ENCODE measurements around the gene ACTN4.
A peak's percentile ranks its signal among the peaks of the same experiment; 100 is the strongest.

Gene ACTN4

DNA sequence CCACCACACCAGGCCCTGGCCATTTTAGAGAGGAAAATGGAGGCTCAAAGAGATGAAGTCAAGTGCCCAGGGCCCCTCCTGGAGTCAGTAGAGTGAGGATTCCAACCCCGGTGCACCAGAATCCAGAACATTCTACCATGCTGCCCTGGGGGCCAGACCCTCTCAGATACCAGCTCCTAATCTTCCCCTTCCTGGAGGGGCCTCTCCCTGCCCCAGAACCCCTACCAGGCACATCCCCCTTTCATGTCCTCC, 85.7 kb downstream of the ACTN4 start:
- peaks cover 22% of the 10 kb centered on the region for H3K27me3 Mint-ChIP-seq (ENCODE audit: low read depth)
- peaks cover 10% of the 10 kb centered on the region for H3K4me1 Mint-ChIP-seq
- H3K27ac Mint-ChIP-seq: peak overlapping the region in 1 of 3 experiments; percentile 53
- no peaks in the 10 kb centered on the region for H3K9me3 Mint-ChIP-seq
- H3K4me3 Mint-ChIP-seq: no peak overlapping the region
- TF ChIP-seq, protein P1, sequence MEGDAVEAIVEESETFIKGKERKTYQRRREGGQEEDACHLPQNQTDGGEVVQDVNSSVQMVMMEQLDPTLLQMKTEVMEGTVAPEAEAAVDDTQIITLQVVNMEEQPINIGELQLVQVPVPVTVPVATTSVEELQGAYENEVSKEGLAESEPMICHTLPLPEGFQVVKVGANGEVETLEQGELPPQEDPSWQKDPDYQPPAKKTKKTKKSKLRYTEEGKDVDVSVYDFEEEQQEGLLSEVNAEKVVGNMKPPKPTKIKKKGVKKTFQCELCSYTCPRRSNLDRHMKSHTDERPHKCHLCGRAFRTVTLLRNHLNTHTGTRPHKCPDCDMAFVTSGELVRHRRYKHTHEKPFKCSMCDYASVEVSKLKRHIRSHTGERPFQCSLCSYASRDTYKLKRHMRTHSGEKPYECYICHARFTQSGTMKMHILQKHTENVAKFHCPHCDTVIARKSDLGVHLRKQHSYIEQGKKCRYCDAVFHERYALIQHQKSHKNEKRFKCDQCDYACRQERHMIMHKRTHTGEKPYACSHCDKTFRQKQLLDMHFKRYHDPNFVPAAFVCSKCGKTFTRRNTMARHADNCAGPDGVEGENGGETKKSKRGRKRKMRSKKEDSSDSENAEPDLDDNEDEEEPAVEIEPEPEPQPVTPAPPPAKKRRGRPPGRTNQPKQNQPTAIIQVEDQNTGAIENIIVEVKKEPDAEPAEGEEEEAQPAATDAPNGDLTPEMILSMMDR (IDR thresholded peaks at IDR 0.05; ENCODE audit: unreplicated experiment in 3 of 3): no peak
- H3K36me3 Mint-ChIP-seq (ENCODE audit: low read depth): peaks cover 33% of the 10 kb centered on the region

GRCh38 chr19:38733493-38734175, 86.2 kb downstream of the ACTN4 start:
- H3K27ac Mint-ChIP-seq: peak overlapping the region in 1 of 3 experiments; percentile 84
- TF ChIP-seq, protein P1 (IDR thresholded peaks at IDR 0.05; ENCODE audit: unreplicated experiment in 3 of 3): no peak
- H3K4me3 Mint-ChIP-seq: no peak overlapping the region
- peaks cover 25% of the 10 kb centered on the region for H3K27me3 Mint-ChIP-seq (ENCODE audit: low read depth)
- H3K36me3 Mint-ChIP-seq (ENCODE audit: low read depth): peaks cover 30% of the 10 kb centered on the region
- no peaks in the 10 kb centered on the region for H3K9me3 Mint-ChIP-seq
- H3K4me1 Mint-ChIP-seq: peaks cover 10% of the 10 kb centered on the region

GRCh38 chr19:38734176-38734425, 86.7 kb downstream of the ACTN4 start:
- Mint-ChIP-seq H3K4me3 (no peak overlapping the region), H3K4me1 (peaks cover 10% of the 10 kb centered on the region)

GRCh38 chr19:38734426-38735256, 87.2 kb downstream of the ACTN4 start:
- H3K4me3 Mint-ChIP-seq: peak overlapping the region; percentile 69 to 81 (median 78)
- H3K27me3 Mint-ChIP-seq (ENCODE audit: low read depth): peaks cover 33% of the 10 kb centered on the region
- TF ChIP-seq, protein P1 (IDR thresholded peaks at IDR 0.05; ENCODE audit: unreplicated experiment in 3 of 3): no peak
- H3K9me3 Mint-ChIP-seq: no peaks in the 10 kb centered on the region
- H3K4me1 Mint-ChIP-seq: peaks cover 10% of the 10 kb centered on the region
- peak overlapping the region in 2 of 3 experiments; percentile 71 to 84 for H3K27ac Mint-ChIP-seq
- peaks cover 24% of the 10 kb centered on the region for H3K36me3 Mint-ChIP-seq (ENCODE audit: low read depth)

More at GRCh38 chr19:38734176-38734425, 86.7 kb downstream of the ACTN4 start:
- TF ChIP-seq, protein P1 (IDR thresholded peaks at IDR 0.05; ENCODE audit: unreplicated experiment in 3 of 3): no peak
- H3K27ac Mint-ChIP-seq: peak overlapping the region in 2 of 3 experiments; percentile 51 to 84
- no peaks in the 10 kb centered on the region for H3K9me3 Mint-ChIP-seq
- H3K36me3 Mint-ChIP-seq (ENCODE audit: low read depth): peaks cover 27% of the 10 kb centered on the region
- peaks cover 30% of the 10 kb centered on the region for H3K27me3 Mint-ChIP-seq (ENCODE audit: low read depth)

DNA sequence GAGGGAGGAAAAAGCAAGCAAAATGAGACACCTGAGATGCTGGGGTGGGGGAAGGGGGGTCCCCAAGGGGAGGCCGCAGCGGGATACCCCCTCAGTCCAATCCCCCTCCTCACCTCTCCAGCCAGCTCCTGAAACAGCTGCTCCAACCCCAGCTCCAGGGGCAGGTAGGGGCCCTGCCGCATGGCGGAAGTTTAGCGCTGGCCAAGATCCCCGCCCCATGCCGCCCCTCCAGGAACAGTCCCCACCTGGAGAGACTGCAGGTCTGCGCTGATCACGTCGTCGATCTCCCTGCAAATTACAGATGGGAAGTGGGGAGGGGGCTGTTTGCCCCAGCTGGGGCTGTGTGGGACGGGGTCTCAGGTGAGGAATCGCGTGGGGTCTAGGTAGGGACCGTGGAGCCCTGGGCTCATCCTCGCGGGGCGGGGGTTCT, 87.8 kb downstream of the ACTN4 start:
- TF ChIP-seq, protein P1 (IDR thresholded peaks at IDR 0.05; ENCODE audit: unreplicated experiment in 3 of 3): no peak
- Mint-ChIP-seq H3K9me3 (no peaks in the 10 kb centered on the region), H3K27ac (peak overlapping the region in 2 of 3 experiments; percentile 71 to 84), H3K27me3 (ENCODE audit: low read depth) (peaks cover 33% of the 10 kb centered on the region), H3K36me3 (ENCODE audit: low read depth) (peaks cover 19% of the 10 kb centered on the region), H3K4me3 (peak overlapping the region; percentile 69 to 81 (median 78)), H3K4me1 (peaks cover 10% of the 10 kb centered on the region)
